Right lung (tissue), 5 donors: ENCODE data around the gene MAB21L4. TPM values are rescaled to one million over a fixed set of nuclear protein-coding genes. Genes with fewer than 3 reads are reported as not detected.
"Not testable (repeated sequence)": the region's sequence is repeated elsewhere in the genome, so short reads cannot be mapped to it uniquely, and the experiment has no call there.

Experiments used
- DNase-seq, 2 donors: peaks; one replicate each; pipeline ENCODE4 v3.0.0-alpha.2; 2013
- polyA plus RNA-seq, 5 donors: library from polyadenylated mRNA; unstranded; fragments of 120-200 nt; gene quantifications; one replicate each; pipeline versions ENCODE4 v1.2.1 to v1.2.3, GENCODE V29; 2013; ENCODE audit warnings: inconsistent platforms in 1 of 5, low replicate concordance in 1 of 5; ENCODE audit not compliant: insufficient read length in 5 of 5, insufficient read depth in 1 of 5

The MAB21L4 gene
- polyA plus RNA-seq, 5 donors, result 0.61 to 4.6 (median 1.4) TPM

DNA sequence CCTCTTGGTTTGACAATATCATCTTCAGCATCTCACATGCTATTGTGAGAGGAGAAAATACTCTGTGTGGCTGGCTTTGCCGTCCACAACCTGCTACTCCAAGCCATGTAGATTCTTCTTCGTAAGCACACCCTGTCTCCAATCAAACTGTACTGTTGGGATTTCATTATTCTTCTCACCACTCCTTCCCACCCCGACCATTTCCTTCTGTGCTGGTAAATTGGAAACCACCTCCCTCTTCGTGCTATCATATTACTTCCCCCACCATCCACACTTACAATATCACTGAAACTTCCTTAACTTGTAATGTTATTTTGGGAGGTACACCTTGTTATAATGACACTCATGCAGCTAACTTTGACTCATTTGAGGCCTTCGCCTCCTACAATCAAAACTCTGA, 30.6 kb downstream of the MAB21L4 start:
- no peak for DNase-seq

DNA sequence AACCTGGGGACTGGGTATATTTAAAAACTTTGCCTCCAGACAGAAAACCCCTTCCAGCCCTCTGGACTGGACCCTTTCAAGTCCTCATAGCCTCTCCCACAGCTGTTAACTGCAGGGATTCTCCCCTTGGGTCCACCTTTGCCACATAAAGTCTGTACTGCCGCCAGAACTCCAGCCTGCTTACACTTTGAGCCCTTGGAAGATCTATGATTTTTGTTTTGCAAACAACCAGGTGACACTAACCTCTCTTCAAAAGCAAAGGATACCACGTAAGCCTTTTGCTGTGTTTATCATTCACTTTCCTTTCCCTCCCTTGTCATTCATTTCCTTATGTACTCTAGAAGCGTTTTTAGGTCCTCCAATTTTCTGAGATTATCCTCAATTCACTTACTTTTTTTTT, 31.5 kb downstream of the MAB21L4 start:
- no peak for DNase-seq

DNA sequence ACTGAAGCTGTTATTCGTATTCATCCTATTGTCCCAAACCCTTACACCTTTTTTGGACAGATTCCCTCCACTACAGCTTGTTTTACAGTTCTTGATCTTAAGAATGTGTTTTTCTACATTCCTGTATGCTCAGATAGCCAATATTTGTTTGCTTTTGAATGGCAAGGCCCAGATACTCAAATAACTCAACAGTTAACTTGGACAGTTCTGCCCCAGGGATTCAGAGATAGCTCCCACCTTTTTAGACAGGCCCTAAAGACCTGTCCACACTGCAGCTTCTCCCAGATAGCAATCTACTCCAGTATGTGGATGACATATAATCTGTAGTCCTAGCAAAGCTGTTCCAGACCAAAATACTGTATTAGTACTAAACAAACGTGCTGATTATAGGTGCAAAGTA, 34.4 kb downstream of the MAB21L4 start:
- DNase-seq, result no peak

DNA sequence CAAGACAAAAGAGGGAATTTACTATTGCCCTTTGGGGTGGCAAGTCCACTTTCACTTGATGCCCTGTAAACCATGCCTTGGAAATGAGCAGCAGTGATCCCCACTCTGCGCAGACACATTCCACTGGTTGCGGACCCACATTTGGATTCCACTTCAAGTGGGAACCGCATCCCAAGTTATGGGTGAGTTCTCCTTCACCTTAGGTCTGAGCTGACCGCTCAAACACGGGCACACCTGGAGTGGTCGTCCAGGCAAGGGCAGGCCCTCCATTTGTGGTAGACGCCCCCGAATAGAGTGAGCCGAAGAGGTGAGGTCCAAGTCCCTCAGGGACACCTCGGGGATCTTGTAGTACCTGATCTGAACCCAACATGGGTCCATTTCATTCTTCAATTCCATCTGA, 37.1 kb downstream of the MAB21L4 start:
- no peak for DNase-seq

DNA sequence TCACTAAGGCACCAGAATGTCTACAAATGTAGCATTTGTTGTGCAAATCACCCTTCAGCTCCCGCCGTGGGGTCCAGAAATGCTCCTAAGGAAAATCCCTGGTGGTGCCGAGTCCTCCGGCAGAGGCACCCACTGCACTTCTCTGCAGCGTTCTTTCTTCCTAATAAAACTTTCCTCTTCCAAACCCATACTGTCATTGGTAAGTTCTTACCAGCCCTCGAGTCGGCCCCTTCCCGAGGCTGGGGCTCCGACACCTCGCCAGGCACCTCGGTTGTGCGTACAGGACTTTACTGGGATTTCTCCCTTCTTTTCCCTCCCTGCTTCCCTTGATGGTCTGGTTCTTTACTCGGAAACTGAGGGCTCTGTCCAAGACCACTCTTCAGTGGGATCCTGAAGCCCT, 37.6 kb downstream of the MAB21L4 start:
- DNase-seq, result no peak

DNA sequence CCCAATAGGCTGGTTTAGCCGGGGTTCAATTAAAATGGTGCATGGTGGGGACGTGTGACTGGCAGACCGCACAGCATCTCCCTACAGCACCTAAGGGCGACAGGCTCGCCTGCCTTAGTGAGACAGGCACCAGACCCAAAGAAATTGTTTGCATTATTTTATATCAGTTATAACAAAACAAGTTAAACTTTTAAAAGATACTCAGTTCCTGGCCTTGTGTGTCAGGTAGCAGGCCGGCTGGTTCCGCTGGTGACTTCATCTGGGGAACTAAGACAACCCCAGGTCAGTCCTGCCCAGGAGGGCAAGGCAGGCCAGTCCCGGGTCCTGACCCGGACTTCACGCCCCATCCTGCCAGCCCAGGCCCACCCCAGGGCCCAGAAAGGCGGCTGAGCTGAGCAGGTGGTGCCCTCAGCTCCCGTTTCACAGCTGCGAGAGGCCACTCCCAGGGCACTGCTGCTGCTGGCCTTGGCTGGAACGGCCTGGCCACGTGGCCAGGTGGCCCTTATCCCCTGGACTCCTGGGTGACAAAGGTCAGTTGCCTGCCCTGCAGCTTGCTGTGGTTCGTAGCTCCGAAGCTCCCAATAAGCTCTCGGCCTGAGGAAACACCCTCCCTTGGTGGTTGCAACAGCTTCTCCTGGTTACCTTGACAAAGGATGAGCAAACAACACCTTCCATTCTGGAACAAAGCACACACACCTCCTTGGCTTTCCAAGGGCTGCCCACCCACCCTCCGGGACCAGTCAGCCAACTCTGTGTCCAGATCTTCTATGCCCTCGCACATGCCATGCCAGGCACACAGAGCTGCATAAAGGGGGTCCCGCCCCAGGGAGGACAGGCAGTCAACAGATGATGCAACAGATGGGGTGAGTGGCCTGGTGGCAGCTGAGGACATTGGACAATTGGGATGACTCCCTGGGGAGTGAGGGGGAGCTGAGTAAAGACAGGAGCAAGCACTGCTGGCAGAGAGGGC, 38.6 kb downstream of the MAB21L4 start:
- DNase-seq, result no peak

DNA sequence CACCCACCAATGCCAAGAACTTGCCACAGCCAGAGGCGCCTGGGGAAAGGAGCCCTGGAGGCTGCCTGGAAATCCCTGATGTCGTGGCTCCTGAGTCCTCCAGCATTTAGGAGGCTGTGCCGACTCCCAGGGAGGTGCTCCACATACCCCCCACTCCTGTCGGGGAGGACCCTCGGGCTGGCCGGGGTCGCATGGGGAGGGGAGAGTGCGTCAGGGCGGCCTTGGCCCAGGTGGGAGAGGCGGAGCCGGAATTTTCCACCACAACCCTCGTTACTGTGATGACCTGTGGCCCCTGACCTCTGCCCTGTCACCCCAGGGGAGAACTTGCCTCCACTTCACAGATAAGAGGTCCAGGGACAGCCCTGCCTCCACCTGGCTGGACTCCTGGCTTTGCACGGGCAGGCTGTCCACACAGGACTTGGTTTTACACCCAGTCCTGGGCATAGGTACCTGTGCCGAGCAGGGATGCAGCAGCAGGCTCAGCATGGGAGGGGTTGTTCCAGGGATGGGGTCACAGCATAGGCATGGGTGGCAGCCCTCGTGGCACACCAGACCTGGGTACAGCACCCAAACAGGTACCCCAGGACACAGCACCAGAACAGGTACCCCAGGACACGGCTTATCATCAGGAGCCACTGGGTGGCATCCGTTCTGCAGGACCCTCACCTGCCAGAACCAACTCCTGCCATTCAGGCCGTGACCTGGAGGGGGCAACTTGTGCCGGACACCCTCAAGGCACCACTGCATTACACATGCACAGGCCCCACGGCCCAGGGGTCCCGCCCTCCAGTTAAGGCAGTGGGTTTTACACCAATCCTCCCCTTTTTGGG, 39.6 kb downstream of the MAB21L4 start:
- no peak for DNase-seq

DNA sequence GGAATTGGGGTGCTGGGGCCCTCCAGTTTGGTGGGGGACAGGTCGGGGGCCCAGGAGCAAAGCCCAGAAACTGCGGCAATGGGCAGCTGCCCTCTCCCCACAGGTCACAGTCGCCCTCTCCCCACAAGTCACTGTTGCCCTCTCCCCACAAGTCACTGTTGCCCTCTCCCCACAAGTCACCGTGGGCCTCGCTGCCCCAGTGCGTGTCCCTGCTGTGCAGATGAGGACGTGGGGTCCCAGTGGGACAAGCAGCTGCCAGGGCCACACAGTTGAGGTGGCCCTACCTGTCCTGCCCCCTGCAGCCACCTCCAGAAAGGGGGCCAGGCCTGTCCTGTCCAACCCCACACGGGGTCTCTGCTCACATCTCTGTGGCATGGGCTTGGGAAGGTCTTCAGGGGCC, 40.3 kb downstream of the MAB21L4 start:
- DNase-seq, result no peak

DNA sequence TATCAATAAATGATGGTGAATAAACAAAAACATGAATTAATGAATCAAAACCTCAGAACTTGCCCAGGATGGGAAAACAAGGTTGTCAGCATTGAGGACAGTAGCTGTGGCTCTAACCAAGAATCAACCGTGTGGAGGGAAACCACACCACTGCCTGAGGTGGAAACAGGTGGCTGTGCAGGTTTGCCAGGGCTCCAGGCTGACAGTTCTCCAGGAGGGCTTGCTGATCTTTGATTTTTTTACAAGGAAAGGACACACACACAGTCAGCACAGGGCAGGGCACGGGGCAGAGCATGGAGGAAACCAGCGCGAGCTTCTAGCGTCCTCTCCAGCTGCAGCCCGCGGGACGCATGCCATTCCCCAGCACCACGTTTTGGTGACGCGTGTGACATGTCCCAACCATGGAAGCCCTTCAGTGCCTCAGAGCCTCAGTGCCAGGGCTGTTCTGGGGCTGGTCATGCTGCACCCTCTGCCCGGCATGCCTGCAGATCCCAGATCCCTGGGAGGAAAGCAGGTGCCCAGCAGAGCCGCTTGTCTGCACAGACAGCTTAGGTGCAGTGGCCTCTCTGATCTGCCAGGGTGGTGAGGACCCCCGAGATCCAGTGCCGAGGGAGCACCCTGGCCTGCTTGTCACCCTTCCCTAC, 43.2 kb downstream of the MAB21L4 start:
- no peak for DNase-seq

DNA sequence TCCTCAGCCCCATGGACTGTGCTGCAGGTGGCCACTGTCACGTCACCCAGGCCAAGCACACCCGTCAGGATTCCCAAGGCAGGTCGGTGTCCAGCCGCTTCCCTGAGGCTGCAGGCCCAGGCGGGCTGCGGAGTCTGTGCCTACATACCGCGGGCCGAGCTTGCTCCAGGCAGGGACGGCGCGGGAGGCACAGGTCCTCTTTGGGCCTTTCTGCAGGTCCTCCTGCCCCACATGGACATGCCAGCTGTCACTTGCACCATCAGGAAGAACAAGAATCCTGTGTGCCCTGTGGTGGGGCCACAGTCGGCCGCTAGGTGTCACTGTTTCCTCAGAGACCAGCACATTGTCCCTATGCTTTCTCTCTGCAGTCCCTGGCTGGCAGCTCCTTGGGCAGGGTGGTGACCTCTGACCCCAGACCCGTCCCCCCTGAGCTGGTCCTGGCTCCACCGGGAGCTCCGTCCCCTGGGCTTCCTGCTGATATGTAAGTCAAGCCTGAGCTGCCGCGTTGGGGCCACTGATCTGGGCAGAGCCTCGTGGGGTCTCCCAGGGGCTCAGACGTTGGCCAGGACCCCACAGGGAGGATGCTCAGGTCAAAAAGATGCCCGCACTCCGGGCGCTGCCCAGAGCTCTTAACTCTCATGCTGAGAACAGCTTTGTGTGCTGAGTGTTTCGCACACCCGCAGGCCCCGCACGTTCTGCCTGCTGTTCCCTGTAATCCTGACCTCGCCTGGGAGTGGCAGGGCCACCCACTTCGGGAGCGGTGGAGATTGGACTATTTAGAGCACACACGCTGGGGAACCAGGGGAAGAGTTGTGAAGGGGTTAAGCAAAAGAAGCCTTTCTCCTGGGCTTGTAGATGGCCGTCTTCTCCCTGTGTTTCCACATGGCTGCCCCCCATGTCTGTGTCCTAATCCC, 44.6 kb downstream of the MAB21L4 start:
- DNase-seq, result peak; percentile 65 to 78

DNA sequence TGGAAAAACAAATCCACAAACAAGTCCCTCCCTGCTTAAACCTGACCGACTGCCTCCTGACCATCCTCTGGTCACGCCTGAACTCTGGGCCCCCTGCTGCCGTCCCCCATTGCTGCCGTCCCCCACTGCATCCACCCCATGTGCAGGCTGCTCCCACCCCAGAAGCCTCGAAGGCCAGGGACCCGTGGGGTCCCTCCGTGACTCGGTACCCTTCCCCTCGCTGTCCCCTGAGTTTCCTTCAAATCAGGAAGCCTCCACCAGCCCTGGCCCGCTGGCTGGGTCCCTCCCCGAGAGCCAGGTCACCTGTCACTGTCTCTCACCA, 45.2 kb downstream of the MAB21L4 start:
- DNase-seq, result no peak

DNA sequence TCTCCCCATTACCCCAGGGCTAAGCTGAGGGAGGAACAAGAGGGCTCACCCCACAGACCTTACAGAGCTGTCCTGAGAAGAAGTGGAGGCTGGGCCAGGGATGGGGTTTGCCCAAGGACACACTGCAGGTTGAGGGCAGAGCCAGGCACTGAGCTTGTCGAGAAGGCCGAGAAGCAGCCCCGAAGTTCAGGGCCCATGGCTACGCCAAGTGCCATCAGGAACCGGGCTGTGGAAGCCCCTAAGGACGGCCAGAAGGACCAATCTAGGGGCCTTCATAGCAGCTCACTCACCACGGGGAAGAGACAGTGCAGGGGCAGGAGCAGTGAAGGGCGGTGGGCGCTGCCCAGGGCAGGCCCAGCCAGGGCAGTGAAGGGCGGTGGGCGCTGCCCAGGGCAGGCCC, 45.9 kb downstream of the MAB21L4 start:
- DNase-seq, result no peak

DNA sequence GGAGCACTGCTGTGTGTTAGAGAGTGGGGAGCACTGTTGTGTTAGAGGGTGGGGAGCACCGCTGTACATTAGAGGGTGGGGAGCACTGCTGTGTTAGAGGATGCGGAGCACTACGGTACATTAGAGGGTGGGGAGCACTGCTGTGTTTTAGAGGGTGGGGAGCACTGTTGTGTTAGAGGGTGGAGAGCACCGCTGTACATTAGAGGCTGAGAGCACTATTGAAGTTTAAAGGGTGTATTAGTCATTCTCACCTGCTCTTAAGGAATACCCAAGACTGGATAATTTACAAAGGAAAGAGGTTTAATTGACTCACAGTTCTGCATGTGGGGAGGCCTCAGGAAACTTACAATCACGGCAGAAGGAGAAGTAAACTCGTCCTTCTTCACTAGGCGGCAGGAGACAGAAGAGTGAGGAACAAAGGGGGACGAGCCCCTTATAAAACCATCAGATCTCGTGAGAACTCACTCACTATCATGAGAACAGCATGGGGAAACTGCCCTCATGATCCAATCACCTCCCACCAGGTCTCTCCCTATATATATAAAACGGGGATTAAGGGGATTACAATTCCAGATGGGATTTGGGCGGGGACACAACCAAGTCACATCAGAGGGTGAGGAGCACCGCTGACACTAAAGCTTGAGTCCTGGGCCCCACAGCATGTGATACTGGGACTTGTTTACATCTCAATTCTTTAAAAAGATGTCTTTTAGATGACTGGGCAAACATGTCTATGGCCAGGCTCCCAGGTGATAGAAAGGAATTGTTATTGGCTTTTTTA, 46.9 kb downstream of the MAB21L4 start:
- DNase-seq, result no peak

DNA sequence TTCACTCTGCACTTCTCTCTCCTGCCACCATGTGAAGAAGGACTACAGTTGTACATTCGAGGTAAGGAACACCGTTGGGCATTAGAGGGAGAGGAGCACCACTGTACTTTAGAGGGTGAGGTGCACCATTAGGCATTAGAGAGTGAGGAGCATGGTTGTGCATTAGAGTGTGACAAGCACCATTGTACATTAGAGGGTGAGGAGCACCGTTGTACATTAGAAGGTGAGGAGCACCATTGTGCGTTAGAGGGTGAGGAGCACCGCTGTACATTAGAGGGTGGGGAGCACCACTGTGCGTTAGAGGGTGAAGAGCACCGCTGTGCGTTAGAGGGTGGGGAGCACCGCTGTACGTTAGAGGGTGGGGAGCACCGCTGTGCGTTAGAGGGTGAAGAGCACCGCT, 48.1 kb downstream of the MAB21L4 start:
- no peak for DNase-seq

DNA sequence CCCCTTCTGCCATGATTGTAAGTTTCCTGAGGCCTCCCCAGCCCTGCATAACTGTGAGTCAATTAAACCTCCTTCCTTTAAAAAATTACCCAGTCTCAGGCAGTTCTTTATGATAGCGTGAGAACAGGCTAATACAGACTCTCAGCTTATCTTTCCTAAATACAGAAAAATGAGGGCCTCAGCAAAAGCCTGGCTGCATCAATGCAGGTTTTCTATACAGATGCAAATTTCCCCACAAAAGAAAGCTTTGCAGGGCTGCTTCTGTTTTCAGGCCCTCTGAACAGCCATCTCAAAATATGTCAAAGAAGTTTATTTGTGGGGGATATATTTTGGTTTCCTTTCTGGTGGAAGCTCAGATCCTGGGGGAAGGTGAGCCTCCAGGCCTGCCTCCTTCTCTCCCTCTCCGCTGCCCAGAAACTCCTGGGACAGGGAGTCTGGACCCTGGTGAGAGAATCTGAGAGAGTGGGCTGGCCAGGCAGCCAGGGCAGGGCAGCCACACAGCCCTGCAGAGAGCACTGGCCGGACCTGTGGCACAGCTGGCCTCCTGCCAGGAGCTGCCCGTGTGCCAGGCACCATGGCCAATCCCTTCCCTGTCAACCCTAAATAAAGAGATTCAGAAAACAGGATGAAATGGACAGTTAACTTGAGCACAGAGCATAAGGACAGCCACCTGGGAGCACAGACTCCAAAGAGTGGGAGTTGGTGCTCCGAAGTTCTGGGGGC, 48.9 kb downstream of the MAB21L4 start:
- no peak for DNase-seq

DNA sequence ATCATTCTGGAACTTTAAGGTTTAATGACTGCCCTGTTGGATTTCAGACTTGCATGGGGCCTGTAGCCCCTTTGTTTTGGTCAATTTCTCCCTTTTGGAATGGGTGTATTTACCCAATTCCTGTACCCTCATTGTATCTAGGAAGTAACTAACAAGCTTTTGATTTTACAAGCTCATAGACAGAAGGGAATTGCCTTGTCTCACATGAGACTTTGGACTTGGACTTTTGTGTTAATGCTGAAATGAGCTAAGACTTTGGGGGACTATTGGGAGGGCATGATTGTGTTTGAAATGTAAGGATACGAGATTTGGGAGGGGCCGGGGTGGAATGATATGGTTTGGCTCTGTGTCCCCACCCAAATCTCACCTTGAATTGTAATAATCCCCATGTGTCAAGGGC, 49.6 kb downstream of the MAB21L4 start:
- not testable (repeated sequence) for DNase-seq

DNA sequence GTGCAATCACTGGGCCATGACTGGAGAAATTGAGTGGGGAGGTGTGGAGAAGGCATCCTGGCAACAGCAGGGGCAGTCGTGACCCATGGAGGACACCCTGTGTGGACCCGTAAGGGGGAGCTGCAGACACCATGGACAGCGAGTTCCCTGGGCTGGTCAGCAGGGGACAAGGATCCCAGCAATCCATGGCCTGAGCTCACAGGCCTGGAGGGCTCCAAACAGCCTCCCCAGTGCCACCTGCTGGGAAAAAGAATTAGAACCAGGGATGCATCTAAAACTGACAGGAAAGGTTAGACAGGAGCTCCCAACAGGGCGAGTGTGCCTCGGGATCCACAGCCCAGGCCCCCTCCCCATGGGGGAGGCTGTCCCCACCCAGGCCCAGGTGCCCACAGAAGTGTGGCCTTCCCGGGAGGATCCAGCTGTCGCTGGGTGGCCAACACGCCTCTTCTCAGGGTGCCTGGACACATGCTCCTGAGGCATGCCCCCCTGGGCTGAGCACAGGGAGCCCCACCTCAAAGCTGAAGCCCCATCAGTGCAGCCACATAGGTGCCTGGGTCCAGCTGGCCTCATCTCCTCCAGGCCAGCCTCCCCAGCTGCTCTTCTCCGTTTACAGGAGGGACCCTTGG, 55.4 kb downstream of the MAB21L4 start:
- DNase-seq, result peak; percentile 57 to 65

DNA sequence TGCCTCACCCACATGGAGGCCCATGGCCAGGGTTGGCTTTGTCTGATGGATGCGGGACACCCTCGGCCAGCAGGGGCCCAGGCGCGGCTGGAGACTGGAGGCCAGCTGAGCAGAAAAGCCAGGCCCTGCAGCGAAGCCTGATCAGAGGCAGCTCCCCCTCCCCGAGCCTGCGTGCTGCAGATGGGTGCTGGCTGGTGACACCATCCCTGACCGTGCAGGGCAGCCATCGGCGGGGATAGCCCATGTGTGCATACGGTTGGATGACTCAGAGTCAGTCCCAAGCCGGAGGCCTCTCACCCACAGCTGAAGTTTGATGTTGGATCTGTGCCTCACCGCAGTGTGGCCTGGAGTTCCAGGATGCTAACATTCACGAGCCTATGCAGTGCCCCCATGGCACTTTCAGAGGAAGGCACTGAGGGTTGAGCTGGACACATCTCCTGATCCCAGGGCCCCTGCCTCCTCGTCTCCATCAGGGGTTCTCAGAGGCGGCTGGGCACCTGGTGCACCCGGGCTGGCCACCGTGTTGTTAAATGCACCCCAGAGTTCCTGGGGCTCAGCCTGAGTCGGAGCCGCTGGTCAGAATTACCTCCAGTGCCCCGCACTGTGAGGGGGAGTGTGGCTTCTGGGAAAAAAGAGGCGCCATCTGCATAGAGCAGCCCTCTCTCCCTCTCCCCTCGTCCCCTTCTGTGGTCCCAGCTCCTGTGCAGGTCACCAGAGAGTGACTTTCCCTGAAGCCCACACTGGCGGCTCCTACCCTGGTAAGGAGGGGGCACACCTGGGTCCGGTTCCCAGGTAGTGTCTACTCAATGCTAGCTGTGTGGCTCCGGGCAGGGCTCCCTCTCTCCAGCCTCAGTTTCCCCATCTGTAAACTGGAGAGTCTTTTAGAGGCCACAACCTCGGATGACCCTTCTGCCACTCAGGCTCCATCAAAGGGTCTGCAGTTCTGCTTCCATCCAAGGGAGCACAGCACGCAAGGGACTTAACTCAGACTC, 56.5 kb downstream of the MAB21L4 start:
- DNase-seq, result no peak
